Left colon (tissue), 2 donors: Measurements from ENCODE around the gene RAI14. TPM values are rescaled to one million over a fixed set of nuclear protein-coding genes. Genes with fewer than 3 reads are reported as not detected.
A peak's percentile ranks its signal among the peaks of the same experiment; 100 is the strongest.
"Not testable (repeated sequence)": the region's sequence is repeated elsewhere in the genome, so short reads cannot be mapped to it uniquely, and the experiment has no call there.

Source experiments
- ATAC-seq: fragments of 200-7000 bp; cut with Tn5 transposase; one replicate; pipeline ENCODE4 v1.9.1; 2020; ENCODE audit warnings: mild to moderate bottlenecking, moderate library complexity
- DNase-seq, 2 donors: peaks; one replicate each; pipeline ENCODE4 v3.0.0-alpha.2; 2020
- intact Hi-C, 2 donors: fragments of 100-400 bp; cut with DNase I in 1 of 2; cut with micrococcal nuclease in 1 of 2; formaldehyde crosslinking; loops; one replicate each; pipeline versions ENCODE4 v1.11.2 to v1.14.0; 2022; cut with DNase I, micrococcal nuclease
- total RNA-seq, 2 donors: library from RNA; stranded (reverse); fragmentation: NEBNext Ultra II Directional; extraction: Animal tissue kit (Norgen Biotek cat#: 25700); gene quantifications; one replicate each; pipeline ENCODE4 v1.2.1, GENCODE V29; 2021
- donor health status: DM: no; HTN: no; CAD: no.
- donor health status: DM: yes; HTN: yes; CAD: no.

The RAI14 gene
- total RNA-seq, 2 donors from 2014 or later, result 11.3 to 32.2 TPM

GRCh38 chr5:34827588-34828506 lies 171.7 kb downstream of the RAI14 start:
- intact Hi-C loops, result loop anchor here in 1 of 2 donors (10.0 kb wide), 1 partner anchor 303 kb away; no protein-coding TSS in a partner anchor
- no peak for ATAC-seq
- no peak for DNase-seq

DNA sequence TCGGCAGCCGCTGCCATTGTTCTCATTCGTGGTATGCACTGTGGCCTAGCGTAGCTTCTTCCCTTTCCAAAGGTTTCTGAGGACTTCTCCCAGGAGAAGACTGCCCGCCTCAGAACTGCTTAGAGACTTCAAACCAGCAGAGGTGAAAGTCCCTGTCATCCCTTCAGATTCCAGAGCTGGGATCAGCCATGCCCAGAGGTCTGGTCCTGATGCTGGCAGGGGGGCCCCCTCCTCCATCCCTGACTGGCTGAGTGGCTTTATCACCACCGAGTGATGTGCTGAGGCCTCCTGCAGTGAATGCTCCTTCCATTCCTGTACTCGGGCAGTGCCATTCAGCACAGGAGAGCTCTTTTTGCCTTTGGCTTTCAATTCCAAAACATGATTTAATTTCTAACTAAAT lies 174.7 kb downstream of the RAI14 start:
- DNase-seq, intact Hi-C loops, ATAC-seq: not testable (repeated sequence)

GRCh38 chr5:34831303-34831702 lies 175.2 kb downstream of the RAI14 start:
- DNase-seq (no peak), ATAC-seq (no peak)
- intact Hi-C loops, result no loop called here

GRCh38 chr5:34832568-34832967 lies 176.4 kb downstream of the RAI14 start:
- DNase-seq (no peak), ATAC-seq (no peak)
- intact Hi-C loops, result no loop called here

GRCh38 chr5:34833090-34833489 lies 177.0 kb downstream of the RAI14 start:
- ATAC-seq (no peak), DNase-seq (no peak)
- intact Hi-C loops, result no loop called here

- ATAC-seq, result no peak
- no peak for DNase-seq
- intact Hi-C loops, result no loop called here
These were observed 178.1 kb downstream of the RAI14 start for GRCh38 chr5:34833976-34834793.

GRCh38 chr5:34834794-34835089 lies 178.6 kb downstream of the RAI14 start:
- ATAC-seq (no peak), DNase-seq (no peak)
- intact Hi-C loops, result loop anchor here in 1 of 2 donors (5.0 kb wide), 1 partner anchor 177 kb away; the partner anchor contains the start of gene RAI14

DNA sequence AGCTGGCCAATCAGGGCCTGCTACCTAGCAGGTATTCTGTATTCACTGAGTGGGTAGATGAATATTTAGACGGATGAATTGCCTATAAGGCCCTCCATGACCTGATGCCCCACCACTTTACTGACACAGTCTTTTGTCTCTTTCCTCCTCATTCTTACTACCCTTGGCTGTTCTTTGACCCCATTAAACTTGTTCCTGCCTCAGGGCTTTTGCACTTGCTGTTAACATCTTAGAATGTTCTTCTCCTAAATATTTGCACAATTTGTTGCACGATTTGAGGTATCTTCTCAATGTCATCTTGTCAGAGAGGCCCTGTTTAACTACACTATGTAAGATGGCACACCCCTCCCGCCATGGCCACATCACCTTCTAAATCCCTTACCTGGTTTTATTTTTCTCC lies 179.5 kb downstream of the RAI14 start:
- ATAC-seq (no peak), DNase-seq (no peak)
- intact Hi-C loops, result loop anchor here in 1 of 2 donors (5.0 kb wide), 1 partner anchor 178 kb away; the partner anchor contains the start of gene RAI14

DNA sequence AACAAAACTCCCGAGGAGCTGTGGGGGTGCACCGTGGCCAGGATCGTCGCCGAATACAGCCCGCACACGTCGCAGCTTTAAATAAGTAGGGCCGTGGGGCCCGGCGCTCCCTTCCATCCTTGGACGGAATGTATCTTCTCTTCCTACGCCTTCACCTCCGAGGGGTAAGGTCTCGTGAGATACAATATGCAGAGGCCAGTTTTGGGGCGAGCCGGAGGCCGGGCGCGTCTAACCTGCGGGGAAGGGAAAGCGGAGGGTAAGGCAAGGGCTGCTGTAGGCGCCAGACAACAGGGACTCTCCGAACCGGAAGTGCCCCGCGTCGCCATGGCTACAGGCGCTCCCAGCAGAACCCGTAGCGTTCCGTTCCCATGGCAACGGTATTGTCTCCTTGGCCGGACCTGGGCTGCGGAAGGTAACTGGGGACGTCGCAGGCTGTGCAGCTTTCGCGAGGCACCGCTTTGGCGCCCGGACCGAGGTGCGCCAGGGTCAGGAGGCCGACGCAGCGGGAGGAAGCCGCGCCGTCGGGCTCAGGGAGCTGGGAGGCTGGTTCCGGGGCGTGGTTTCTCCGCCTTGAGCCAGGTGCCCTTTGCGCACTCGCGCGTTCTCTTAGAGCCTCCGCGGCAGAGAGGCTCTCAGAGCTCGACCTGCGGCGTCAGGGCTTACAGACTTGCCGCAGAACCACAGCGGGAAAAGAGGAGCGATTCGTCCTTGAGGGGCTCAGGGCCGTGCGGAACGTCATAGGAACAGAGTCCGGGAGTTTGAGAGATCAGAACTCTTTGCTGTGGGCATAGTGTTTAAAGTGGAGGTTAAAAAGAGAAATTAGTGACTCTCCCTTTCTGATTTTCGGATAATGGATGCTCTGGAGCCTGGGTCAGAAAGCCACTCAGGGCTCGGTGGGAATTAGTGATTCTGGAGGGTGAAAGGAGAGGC lies 182.9 kb downstream of the RAI14 start, which contains the start of gene TTC23L:
Gene TTC23L, plus strand, starts transcription at position 380 of the 930 bp plus-strand sequence. CDS start 1,508 bp downstream, outside the sequence.
- peak; percentile 92 to 94 for DNase-seq
- intact Hi-C loops, result loop anchor here in 1 of 2 donors (5.0 kb wide), 1 partner anchor 182 kb away; the partner anchor contains the start of gene RAI14
- ATAC-seq, result peak; percentile 98

DNA sequence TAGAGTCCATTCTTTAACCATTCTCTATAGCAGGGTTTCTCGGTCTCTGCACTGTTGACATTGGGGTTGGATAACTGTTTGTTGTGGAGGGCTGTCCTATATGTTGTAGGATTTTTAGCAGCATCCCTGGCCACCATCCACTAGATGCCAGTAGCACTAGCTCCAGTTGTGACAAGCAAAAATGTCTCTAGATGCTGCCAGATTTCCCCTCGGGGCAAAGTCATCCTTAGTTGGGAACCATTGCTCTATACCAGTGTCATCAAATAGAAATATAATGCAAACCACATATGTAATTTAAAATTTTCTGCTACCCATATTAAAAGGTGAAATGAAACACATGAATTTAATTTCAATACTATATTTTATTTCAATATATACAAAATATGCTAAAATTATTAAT lies 185.7 kb downstream of the RAI14 start:
- intact Hi-C loops, result no loop called here
- no peak for ATAC-seq
- DNase-seq, result no peak

DNA sequence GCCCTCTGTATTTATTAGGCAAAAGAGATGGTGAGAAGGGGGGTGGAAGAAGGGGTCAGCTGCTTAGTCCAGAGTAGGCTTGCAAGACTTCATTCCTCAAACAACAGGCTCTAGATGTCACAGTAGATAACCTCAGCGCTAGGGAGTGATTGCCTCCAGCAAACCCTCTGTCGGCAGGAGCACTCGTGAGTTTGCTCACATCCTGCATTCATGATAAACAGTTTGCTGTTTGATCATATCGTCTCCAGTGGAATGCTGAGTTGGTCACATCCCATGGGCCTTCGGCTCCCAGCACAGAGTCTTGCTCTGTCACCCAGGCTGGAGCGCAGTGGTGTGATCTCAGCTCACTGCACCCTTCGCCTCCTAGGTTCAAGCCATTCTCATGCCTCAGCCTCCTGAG lies 186.4 kb downstream of the RAI14 start:
- no peak for DNase-seq
- no peak for ATAC-seq
- intact Hi-C loops, result no loop called here

DNA sequence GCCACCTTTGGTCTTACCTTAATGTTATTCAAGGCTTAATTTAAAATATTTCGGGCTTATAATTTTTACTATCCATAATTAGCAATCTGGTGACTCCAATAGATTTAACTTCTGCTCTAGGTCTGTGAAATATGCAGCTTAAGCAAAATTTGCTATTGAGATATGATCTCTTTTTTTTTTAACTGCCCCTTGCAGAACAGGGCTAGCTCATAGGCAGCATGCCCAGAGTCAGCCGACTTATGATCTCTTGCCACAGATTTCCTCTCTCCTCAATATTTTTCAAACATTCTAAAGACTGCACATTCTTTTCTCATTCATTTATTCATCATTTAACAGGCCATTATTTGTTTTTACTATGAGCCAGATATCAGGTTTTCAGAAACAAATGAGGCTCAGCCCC lies 187.4 kb downstream of the RAI14 start:
- DNase-seq (no peak), ATAC-seq (no peak)
- intact Hi-C loops, result no loop called here

DNA sequence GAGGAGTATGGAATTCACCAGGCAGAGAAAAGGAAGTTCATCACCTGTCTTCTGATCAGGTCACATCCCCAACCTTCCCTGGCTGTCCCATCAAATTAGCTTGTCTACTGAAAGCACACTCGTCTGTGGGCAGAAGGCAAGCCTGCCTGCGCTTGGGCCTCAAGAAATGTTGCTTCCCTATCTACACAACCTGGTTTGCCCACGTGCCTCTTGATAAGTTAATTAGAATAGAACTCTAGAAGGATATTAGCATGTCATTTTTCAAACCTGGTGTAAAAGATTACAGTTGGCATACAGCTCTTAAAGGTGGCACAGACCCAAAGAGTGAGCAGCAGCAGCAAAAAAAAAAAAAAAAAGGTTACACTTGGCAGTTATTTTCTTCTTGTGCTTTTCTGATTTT lies 188.0 kb downstream of the RAI14 start:
- ATAC-seq, result no peak
- no peak for DNase-seq
- intact Hi-C loops, result no loop called here

- no peak for DNase-seq
- intact Hi-C loops, result no loop called here
- no peak for ATAC-seq
These were observed 188.9 kb downstream of the RAI14 start for GRCh38 chr5:34844999-34845398.

DNA sequence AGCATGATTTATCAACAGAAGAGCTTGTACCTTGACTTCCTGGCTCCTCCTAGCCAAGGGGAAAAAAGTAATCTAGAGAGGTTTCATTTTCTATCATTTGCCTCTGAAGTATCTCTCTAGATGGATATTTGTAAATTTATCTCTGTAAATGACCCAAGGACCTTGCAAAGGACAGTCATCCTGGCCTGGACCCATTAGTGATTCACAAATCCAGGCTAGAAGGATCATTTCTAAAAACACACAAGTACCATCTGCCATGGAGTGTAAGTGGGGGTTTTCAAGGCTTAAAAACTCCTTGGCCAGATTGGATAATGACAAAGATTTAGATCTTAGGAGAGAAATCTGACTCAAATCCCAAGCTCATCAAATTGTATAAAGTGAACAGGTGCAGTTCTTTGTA lies 190.9 kb downstream of the RAI14 start:
- ATAC-seq (no peak), DNase-seq (no peak)
- intact Hi-C loops, result no loop called here

DNA sequence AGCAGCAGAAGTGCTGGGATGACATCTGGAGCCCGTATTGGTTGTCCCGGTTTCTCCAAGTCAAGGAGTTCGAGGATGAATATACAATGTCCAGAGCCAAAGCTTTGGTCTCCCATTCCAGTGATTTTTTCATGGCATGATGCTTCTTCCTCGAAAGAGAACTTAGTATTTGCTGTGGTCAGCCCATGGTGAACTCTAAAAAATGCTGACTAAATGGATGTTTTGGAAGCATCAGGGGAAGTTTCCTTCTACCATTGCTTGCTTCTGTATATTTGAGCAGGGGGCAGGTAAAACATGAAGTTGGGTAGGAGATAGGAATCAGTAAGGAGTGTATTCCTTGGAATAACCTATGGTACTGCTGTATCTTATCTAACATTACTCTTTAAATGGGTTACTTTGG lies 191.4 kb downstream of the RAI14 start:
- no peak for DNase-seq
- intact Hi-C loops, result no loop called here
- no peak for ATAC-seq

DNA sequence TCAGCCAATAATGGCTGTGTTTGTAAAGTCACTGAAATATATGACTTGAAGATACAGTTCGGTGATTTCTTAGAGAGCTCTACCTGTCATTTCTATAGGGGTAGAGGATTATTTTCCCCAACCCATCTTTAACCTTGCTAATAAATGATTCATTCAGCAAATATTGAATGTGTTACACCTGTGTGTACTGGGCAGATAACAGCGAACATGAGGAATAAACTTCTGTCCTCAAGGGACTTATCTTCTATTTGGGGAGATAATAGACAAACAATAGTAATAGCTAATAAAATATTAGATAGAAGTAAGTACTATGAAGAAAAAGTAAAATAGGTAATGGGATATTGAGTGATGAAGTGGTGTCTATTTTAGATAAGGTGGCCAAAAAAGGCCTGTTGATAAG lies 192.1 kb downstream of the RAI14 start:
- intact Hi-C loops, result no loop called here
- DNase-seq, result no peak
- ATAC-seq, result no peak

- intact Hi-C loops, result no loop called here
- no peak for DNase-seq
- ATAC-seq, result no peak
These were observed 193.1 kb downstream of the RAI14 start for GRCh38 chr5:34849253-34849652.
